ENCODE results near the gene NOL3. TPM values are rescaled to one million over a fixed set of nuclear protein-coding genes. Genes with fewer than 3 reads are reported as not detected.

The NOL3 gene
- total and polyA plus RNA-seq, 2 of the 13 experiments (the other 11 are each of a cell fraction or from before 2014, with no cell fraction given), result 5.7 to 20.5 TPM

- TF ChIP-seq JARID2 (CRISPR knock-in tag; IDR thresholded peaks at IDR 0.05; ENCODE audit: insufficient replicate concordance) (peak; percentile 52), HNF1A (IDR thresholded peaks at IDR 0.05; ENCODE audit: low read depth) (no peak), HNF1A (CRISPR knock-in tag; IDR thresholded peaks at IDR 0.05; ENCODE audit: borderline replicate concordance) (peak; percentile 35; the same call in 1 of the 2 replicates), SPEN (CRISPR knock-in tag; IDR thresholded peaks at IDR 0.05; ENCODE audit: low read depth) (peak; percentile 99), GPBP1L1 (CRISPR knock-in tag; IDR thresholded peaks at IDR 0.05) (no peak), KDM3A (CRISPR knock-in tag; IDR thresholded peaks at IDR 0.05; ENCODE audit: low read depth) (0 out of 2 replicates have a peak, but pooled peaks have one; percentile 45), CBFB (CRISPR knock-in tag; IDR thresholded peaks at IDR 0.05) (peak; percentile 90), ZFP82 (CRISPR knock-in tag; IDR thresholded peaks at IDR 0.05; ENCODE audit: borderline replicate concordance) (no peak), NFKBIZ (CRISPR knock-in tag; IDR thresholded peaks at IDR 0.05) (peak; percentile 42), THYN1 (CRISPR knock-in tag; IDR thresholded peaks at IDR 0.05; ENCODE audit: borderline replicate concordance, low read depth) (no peak), ZNF407 (CRISPR knock-in tag; IDR thresholded peaks at IDR 0.05; ENCODE audit: not compliant biosample characterization) (no peak), ZC3H4 (CRISPR knock-in tag; IDR thresholded peaks at IDR 0.05; ENCODE audit: borderline replicate concordance) (no peak), SAFB2 (CRISPR knock-in tag; IDR thresholded peaks at IDR 0.05; ENCODE audit: borderline replicate concordance, low read depth) (peak; percentile 51; the same call in 1 of the 2 replicates), ZNF253 (CRISPR knock-in tag; IDR thresholded peaks at IDR 0.05; ENCODE audit: borderline replicate concordance) (peak; percentile 25; the same call in 1 of the 2 replicates), ZNF256 (CRISPR knock-in tag; conservative IDR thresholded peaks at IDR 0.05) (no peak)
Observed at GRCh38 chr16:67191995-67192681, 21.8 kb downstream of the NOL3 start, which contains the start of gene E2F4 (continued).
